Astrocyte (in vitro differentiated cells and primary cell): ENCODE data around the gene PLCL2. TPM values are rescaled to one million over a fixed set of nuclear protein-coding genes. Genes with fewer than 3 reads are reported as not detected.

Source experiments
- DNase-seq: peaks from one replicate; pipeline ENCODE4 v3.0.0-alpha.2; 2010; ENCODE audit warnings: low read depth
- FAIRE-seq: peaks from 2 replicates; lab custom pipeline; 2011; peaks lifted over from hg19 to GRCh38; lab: Jason Lieb, UNC
- H2AFZ ChIP-seq: 2 replicates; pipeline ENCODE4 v1.6.0; 2012; ENCODE audit warnings: low read depth, low read length, inconsistent platforms
- H3K27ac ChIP-seq: 2 replicates; pipeline ENCODE4 v1.5.1; 2011; ENCODE audit warnings: low read depth, low read length, inconsistent platforms
- H3K27me3 ChIP-seq: 2 replicates; pipeline ENCODE4 v1.6.0; 2011; ENCODE audit warnings: low read length, inconsistent platforms; ENCODE audit not compliant: insufficient read depth
- H3K36me3 ChIP-seq: 2 replicates; pipeline ENCODE4 v1.5.1; 2011; ENCODE audit warnings: low read length, inconsistent platforms; ENCODE audit not compliant: insufficient read depth
- H3K4me1 ChIP-seq: 2 replicates; pipeline ENCODE4 v1.5.1; 2011; ENCODE audit warnings: low read length, inconsistent platforms; ENCODE audit not compliant: insufficient read depth
- H3K4me2 ChIP-seq: 2 replicates; pipeline ENCODE4 v1.6.0; 2012; ENCODE audit warnings: low read length, inconsistent platforms
- H3K4me3 ChIP-seq: 2 replicates; pipeline ENCODE4 v1.5.1; 2011; ENCODE audit warnings: low read depth, mild to moderate bottlenecking, low read length, inconsistent platforms; ENCODE audit not compliant: insufficient read depth
- H3K79me2 ChIP-seq: 2 replicates; pipeline ENCODE4 v1.6.0; 2012; ENCODE audit warnings: mild to moderate bottlenecking, low read length, inconsistent platforms; ENCODE audit not compliant: insufficient read depth
- H3K9ac ChIP-seq: 2 replicates; pipeline ENCODE4 v1.6.0; 2012; ENCODE audit warnings: mild to moderate bottlenecking, low read length, inconsistent platforms
- H3K9me3 ChIP-seq: 2 replicates; pipeline ENCODE4 v1.5.1; 2012; ENCODE audit warnings: low read depth, mild to moderate bottlenecking, low read length, inconsistent platforms; ENCODE audit not compliant: insufficient read depth
- H4K20me1 ChIP-seq: 2 replicates; pipeline ENCODE4 v1.6.0; 2012; ENCODE audit warnings: low read length, inconsistent platforms; ENCODE audit not compliant: insufficient read depth
- H3K27ac Mint-ChIP-seq: one replicate; pipeline ENCODE4 v1.8.0; 2021; ENCODE audit warnings: mild to moderate bottlenecking, mixed read lengths; ENCODE audit not compliant: unreplicated experiment
- H3K27me3 Mint-ChIP-seq: one replicate; pipeline ENCODE4 v1.8.0; 2021; ENCODE audit warnings: low read depth, mixed read lengths; ENCODE audit not compliant: unreplicated experiment
- H3K36me3 Mint-ChIP-seq: one replicate; pipeline ENCODE4 v1.8.0; 2021; ENCODE audit warnings: low read depth, mixed read lengths; ENCODE audit not compliant: unreplicated experiment
- H3K4me1 Mint-ChIP-seq: one replicate; pipeline ENCODE4 v1.8.0; 2021; ENCODE audit warnings: low read depth, mixed read lengths; ENCODE audit not compliant: unreplicated experiment
- H3K4me3 Mint-ChIP-seq: one replicate; pipeline ENCODE4 v1.8.0; 2021; ENCODE audit warnings: mild to moderate bottlenecking, moderate library complexity, mixed read lengths; ENCODE audit not compliant: unreplicated experiment
- H3K9me3 Mint-ChIP-seq: one replicate; pipeline ENCODE4 v1.8.0; 2021; ENCODE audit warnings: mild to moderate bottlenecking, mixed read lengths; ENCODE audit not compliant: unreplicated experiment
- CTCF ChIP-seq: IDR thresholded peaks from 2 replicates; pipeline ENCODE4 v1.5.1; 2011; ENCODE audit warnings: low read depth, mild to moderate bottlenecking, inconsistent platforms, low read length, moderate library complexity; ENCODE audit not compliant: insufficient read depth
- EZH2 ChIP-seq: IDR thresholded peaks from 2 replicates; pipeline ENCODE4 v1.6.1; 2012; ENCODE audit warnings: mild to moderate bottlenecking, low read length, inconsistent platforms; ENCODE audit not compliant: insufficient read depth
- total RNA-seq: library from RNA; stranded (reverse); gene quantifications from 2 replicates; pipeline ENCODE4 v1.2.1, GENCODE V29; 2021

The PLCL2 gene
- total RNA-seq, 1 donor from 2014 or later: 3.9 TPM

GRCh38 chr3:17014284-17014683, 129.5 kb downstream of the PLCL2 start:
- Histone ChIP-seq H3K4me2 (no peak overlapping the region), H3K36me3 (no peaks in the 10 kb centered on the region), H3K4me1 (no peaks in the 10 kb centered on the region), H3K9me3 (no peaks in the 10 kb centered on the region), H2AFZ (no peak overlapping the region), H4K20me1 (no peaks in the 10 kb centered on the region), H3K27ac (no peak overlapping the region), H3K4me3 (no peak overlapping the region), H3K9ac (no peak overlapping the region), H3K27me3 (no peaks in the 10 kb centered on the region), H3K79me2 (no peaks in the 10 kb centered on the region)
- TF ChIP-seq CTCF: no peak
- no peak for TF ChIP-seq EZH2
- no peaks in the 10 kb centered on the region for H3K9me3 Mint-ChIP-seq
- no peak overlapping the region for H3K27ac Mint-ChIP-seq
- H3K27me3 Mint-ChIP-seq: no peaks in the 10 kb centered on the region
- DNase-seq (no peak), FAIRE-seq (no peak)
- H3K36me3 Mint-ChIP-seq: peaks cover 3% of the 10 kb centered on the region
- no peak overlapping the region for H3K4me3 Mint-ChIP-seq
- H3K4me1 Mint-ChIP-seq: peaks cover 6% of the 10 kb centered on the region

GRCh38 chr3:17014709-17015108, 130.0 kb downstream of the PLCL2 start:
- H2AFZ ChIP-seq: no peak overlapping the region
- Mint-ChIP-seq H3K27ac (no peak overlapping the region), H3K4me1 (peaks cover 6% of the 10 kb centered on the region), H3K27me3 (no peaks in the 10 kb centered on the region), H3K4me3 (no peak overlapping the region), H3K36me3 (peaks cover 3% of the 10 kb centered on the region), H3K9me3 (no peaks in the 10 kb centered on the region)
- H3K4me2 ChIP-seq: no peak overlapping the region
- H3K4me3 ChIP-seq: no peak overlapping the region
- no peaks in the 10 kb centered on the region for H3K36me3 ChIP-seq
- no peaks in the 10 kb centered on the region for H3K9me3 ChIP-seq
- H3K79me2 ChIP-seq: no peaks in the 10 kb centered on the region
- no peaks in the 10 kb centered on the region for H3K27me3 ChIP-seq
- FAIRE-seq (no peak), DNase-seq (no peak)
- TF ChIP-seq CTCF: no peak
- no peak for TF ChIP-seq EZH2
- H3K27ac ChIP-seq: no peak overlapping the region
- H3K9ac ChIP-seq: no peak overlapping the region
- H3K4me1 ChIP-seq: no peaks in the 10 kb centered on the region
- H4K20me1 ChIP-seq: no peaks in the 10 kb centered on the region

- no peak for FAIRE-seq
- Histone ChIP-seq H2AFZ (no peak overlapping the region), H3K9ac (no peak overlapping the region), H3K27ac (no peak overlapping the region), H3K4me3 (no peak overlapping the region), H3K4me1 (no peaks in the 10 kb centered on the region), H3K4me2 (no peak overlapping the region), H3K36me3 (no peaks in the 10 kb centered on the region), H3K9me3 (no peaks in the 10 kb centered on the region), H3K27me3 (no peaks in the 10 kb centered on the region), H3K79me2 (no peaks in the 10 kb centered on the region), H4K20me1 (no peaks in the 10 kb centered on the region)
- Mint-ChIP-seq H3K27ac (no peak overlapping the region), H3K4me3 (no peak overlapping the region), H3K36me3 (peaks cover 1% of the 10 kb centered on the region), H3K9me3 (no peaks in the 10 kb centered on the region), H3K4me1 (peaks cover 7% of the 10 kb centered on the region), H3K27me3 (no peaks in the 10 kb centered on the region)
- TF ChIP-seq EZH2 (no peak), CTCF (no peak)
- no peak for DNase-seq
Observed at GRCh38 chr3:17021614-17022013, 136.9 kb downstream of the PLCL2 start.
